ENCODE measurements around the gene SIT1.
"Not testable (repeated sequence)": the region's sequence is repeated elsewhere in the genome, so short reads cannot be mapped to it uniquely, and the experiment has no call there.

DNA sequence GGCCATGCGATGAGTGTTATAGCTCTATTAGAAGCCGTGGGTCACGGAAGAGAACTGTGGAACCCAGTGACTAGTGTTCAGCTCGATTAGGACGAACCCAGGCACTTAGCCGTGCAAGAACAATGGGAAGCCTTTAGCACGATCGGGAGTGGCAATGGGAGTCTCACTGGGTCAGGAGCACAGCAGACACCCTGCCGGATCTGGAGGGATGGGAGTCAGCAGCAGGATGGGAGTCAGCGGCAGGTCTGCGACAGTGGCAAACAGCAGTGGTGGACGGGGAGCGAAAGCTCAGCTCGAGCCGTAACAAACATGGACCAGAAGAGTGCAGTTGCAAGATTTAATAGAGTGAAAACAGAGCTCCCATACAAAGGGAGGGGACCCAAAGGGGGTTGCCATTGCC lies 10.3 kb downstream of the SIT1 start:
- TF ChIP-seq, protein P1, sequence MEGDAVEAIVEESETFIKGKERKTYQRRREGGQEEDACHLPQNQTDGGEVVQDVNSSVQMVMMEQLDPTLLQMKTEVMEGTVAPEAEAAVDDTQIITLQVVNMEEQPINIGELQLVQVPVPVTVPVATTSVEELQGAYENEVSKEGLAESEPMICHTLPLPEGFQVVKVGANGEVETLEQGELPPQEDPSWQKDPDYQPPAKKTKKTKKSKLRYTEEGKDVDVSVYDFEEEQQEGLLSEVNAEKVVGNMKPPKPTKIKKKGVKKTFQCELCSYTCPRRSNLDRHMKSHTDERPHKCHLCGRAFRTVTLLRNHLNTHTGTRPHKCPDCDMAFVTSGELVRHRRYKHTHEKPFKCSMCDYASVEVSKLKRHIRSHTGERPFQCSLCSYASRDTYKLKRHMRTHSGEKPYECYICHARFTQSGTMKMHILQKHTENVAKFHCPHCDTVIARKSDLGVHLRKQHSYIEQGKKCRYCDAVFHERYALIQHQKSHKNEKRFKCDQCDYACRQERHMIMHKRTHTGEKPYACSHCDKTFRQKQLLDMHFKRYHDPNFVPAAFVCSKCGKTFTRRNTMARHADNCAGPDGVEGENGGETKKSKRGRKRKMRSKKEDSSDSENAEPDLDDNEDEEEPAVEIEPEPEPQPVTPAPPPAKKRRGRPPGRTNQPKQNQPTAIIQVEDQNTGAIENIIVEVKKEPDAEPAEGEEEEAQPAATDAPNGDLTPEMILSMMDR (IDR thresholded peaks at IDR 0.05): not testable (repeated sequence)
- not testable (repeated sequence) for TF ChIP-seq POLR2A (IDR thresholded peaks at IDR 0.05)
